GM11168 (cell line): Measurements from ENCODE around the gene VWA5B1.
"Not testable (repeated sequence)": the region's sequence is repeated elsewhere in the genome, so short reads cannot be mapped to it uniquely, and the experiment has no call there.

Experiments used
- in situ Hi-C: fragments of 300-500 bp; cut with MboI; formaldehyde crosslinking; loops from one replicate; pipeline ENCODE4 v1.12.0; 2022; ENCODE audit warnings: low sequenced_read_pairs; ENCODE audit not compliant: unreplicated experiment

VWA5B1 gene, protein sequence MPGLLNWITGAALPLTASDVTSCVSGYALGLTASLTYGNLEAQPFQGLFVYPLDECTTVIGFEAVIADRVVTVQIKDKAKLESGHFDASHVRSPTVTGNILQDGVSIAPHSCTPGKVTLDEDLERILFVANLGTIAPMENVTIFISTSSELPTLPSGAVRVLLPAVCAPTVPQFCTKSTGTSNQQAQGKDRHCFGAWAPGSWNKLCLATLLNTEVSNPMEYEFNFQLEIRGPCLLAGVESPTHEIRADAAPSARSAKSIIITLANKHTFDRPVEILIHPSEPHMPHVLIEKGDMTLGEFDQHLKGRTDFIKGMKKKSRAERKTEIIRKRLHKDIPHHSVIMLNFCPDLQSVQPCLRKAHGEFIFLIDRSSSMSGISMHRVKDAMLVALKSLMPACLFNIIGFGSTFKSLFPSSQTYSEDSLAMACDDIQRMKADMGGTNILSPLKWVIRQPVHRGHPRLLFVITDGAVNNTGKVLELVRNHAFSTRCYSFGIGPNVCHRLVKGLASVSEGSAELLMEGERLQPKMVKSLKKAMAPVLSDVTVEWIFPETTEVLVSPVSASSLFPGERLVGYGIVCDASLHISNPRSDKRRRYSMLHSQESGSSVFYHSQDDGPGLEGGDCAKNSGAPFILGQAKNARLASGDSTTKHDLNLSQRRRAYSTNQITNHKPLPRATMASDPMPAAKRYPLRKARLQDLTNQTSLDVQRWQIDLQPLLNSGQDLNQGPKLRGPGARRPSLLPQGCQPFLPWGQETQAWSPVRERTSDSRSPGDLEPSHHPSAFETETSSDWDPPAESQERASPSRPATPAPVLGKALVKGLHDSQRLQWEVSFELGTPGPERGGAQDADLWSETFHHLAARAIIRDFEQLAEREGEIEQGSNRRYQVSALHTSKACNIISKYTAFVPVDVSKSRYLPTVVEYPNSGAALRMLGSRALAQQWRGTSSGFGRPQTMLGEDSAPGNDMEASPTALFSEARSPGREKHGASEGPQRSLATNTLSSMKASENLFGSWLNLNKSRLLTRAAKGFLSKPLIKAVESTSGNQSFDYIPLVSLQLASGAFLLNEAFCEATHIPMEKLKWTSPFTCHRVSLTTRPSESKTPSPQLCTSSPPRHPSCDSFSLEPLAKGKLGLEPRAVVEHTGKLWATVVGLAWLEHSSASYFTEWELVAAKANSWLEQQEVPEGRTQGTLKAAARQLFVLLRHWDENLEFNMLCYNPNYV

GRCh38 chr1:20290624-20291597, at the start of gene VWA5B1:
Gene VWA5B1 (plus strand): TSS chr1:20290875. CDS start chr1:20310602, 19,727 bp downstream.
- in situ Hi-C loops: no loop called here

DNA sequence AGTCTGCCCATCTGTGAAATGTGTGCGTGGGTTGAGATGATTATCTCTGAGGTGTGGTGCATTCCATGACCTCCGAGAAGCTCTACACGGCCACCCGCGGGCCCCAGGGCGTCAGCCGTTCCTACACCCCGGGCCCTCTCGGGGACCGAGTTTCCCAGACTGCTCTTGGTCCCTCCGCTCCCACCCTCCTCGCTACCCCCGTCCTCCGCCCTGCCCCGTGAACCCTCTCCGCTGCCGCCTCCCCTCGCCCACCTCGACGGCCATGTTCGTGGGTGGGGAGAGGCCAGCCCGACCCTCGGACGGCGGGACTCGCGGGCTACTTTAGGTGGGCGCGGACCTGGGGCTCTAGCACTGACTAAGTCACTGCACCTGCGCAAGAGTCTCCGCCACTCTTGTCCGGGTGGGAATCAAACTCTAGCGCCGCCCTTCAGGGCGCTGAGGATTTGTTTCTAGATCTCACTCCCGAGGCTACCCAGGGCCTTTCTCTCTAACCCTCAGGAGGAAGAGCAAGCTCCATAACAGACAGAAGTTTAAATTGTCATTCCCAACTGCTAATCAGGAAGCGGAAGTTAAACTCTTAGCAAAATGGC, 47.7 kb upstream of the VWA5B1 start:
- in situ Hi-C loops: no loop called here

- in situ Hi-C loops: no loop called here
These were observed 41.6 kb upstream of the VWA5B1 start for GRCh38 chr1:20248971-20249612.

- in situ Hi-C loops: no loop called here
These were observed 40.2 kb upstream of the VWA5B1 start for GRCh38 chr1:20250340-20250989.

GRCh38 chr1:20252587-20252986, 38.1 kb upstream of the VWA5B1 start:
- in situ Hi-C loops: no loop called here

DNA sequence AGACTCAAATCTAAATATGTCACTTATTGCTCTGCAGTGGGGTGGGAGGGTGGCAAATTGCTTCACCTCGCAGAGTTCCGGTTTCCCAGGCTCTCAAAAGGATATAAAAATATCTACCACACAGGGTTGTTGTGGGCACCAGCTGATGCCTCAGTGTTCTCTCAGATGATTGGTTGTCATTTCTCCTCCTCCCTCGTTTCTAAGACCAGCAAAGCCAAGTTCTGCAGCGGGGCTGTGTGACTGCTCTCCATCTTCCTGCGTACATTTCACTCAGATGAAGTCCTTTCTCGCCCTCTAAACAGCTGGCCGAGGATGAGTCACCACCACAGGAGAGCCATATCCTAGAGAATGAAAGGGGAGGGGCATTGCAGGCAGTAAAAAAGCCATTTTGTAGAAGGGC, 35.0 kb upstream of the VWA5B1 start:
- in situ Hi-C loops: no loop called here

DNA sequence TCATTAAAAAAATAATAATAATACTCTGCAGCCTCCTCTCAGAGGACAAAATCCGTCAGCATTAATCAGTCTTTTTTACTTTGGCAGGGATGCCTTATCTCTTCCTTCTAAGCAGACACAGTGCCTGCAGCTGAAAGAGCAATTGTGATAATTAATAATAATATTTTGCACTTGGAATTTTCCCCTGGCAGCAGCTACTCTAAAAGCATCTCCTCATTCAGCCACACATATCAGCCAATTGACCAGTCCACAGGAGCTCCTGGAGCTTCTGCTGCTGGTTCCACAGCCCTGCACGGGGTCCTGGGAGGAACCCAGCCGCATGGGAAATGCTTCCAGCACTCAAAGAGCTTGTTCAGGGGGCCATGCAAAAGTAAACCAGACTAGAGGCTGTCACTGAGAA, 31.0 kb upstream of the VWA5B1 start:
- in situ Hi-C loops: no loop called here

DNA sequence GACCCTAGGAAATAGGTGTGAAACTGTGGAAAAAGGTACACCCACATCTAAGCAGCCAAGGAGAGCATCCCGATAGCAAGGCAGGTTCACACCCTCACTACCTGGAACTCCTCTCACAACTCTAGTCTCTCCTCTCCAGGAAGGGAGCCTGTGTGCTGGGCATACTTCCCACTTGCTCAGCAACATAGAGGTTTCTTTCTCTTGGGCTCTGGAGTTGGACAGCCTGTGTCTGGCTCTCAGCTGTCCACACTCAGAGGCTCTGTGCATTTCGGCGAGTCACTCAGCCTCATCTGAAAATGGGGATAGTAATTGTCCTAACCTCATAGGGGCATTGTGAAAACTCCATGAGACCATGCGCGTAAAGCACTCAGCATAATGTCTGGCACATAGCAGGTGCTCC, 29.6 kb upstream of the VWA5B1 start:
- in situ Hi-C loops: no loop called here

DNA sequence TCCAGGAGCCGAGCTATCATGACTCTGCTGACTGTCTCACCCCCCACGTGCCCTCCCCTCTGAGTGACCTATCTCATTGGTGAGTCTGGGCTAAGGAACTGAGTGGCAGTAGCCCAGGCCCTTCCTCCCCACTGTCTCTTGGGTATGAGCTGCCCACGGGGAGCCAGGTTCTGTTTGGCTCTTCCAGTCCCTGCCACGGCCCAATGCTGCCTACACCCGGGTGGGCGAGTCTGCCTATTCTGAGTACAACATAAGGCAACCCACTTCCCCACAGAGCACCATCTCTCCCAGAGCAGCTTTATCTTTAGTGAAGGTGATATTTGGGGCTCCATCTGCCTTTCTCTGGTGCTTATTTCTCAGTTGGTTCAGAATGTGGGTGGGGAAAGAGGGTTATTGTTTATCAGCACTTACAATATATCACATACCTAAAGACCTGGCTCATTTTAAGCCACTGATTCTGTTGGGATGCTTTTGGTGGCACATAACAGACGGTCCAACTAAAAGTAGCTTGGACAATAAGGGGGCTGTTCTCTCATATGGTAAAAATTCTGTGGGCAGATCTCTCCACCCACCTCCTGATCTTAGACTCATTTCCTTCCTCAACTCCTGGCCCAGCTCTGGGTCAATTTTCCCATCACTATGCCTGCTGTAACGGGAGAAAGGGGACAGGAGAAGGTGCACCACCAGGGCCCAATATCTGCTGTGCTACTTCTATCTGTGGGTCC, 27.7 kb upstream of the VWA5B1 start:
- in situ Hi-C loops: no loop called here

DNA sequence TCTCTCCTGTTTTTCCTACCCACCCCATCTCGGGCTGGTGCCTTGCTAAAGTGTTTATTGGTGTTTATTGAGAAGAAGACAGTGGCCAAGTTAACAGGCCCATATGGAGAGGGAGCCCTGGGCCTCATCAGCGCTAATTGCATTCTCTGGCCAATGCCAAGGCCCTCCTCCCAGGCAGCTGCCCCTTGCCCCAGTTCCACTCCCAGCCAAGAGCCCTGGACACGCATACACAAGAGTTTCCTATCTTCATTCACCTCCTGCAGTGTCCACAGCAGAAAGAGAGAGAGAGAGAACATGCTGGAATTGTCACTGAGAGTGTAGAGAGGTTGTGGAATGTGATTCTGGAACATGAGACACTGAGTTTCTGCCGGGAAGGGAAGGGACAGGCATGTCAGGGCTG, 25.4 kb upstream of the VWA5B1 start:
- in situ Hi-C loops: no loop called here

DNA sequence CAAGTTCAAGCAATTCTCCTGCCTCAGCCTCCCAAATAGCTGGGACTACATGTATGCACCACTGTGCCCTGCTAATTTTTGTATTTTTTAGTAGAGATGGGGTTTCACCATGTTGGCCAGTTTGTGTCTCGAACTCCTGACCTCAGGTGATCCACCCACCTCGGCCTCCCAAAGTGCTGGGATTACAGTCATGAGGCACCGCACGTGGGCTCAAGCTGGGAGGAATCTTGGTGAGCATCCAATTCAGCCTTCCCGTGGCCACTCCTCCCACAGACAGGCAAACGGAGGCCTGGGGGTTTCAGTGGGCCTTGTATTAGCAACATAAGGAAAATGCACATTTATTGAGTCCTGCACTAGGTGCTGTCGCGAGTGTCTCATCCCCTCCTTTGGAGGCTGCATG, 24.5 kb upstream of the VWA5B1 start:
- in situ Hi-C loops: no loop called here

- in situ Hi-C loops: no loop called here
These were observed 24.0 kb upstream of the VWA5B1 start for GRCh38 chr1:20266642-20267041.

DNA sequence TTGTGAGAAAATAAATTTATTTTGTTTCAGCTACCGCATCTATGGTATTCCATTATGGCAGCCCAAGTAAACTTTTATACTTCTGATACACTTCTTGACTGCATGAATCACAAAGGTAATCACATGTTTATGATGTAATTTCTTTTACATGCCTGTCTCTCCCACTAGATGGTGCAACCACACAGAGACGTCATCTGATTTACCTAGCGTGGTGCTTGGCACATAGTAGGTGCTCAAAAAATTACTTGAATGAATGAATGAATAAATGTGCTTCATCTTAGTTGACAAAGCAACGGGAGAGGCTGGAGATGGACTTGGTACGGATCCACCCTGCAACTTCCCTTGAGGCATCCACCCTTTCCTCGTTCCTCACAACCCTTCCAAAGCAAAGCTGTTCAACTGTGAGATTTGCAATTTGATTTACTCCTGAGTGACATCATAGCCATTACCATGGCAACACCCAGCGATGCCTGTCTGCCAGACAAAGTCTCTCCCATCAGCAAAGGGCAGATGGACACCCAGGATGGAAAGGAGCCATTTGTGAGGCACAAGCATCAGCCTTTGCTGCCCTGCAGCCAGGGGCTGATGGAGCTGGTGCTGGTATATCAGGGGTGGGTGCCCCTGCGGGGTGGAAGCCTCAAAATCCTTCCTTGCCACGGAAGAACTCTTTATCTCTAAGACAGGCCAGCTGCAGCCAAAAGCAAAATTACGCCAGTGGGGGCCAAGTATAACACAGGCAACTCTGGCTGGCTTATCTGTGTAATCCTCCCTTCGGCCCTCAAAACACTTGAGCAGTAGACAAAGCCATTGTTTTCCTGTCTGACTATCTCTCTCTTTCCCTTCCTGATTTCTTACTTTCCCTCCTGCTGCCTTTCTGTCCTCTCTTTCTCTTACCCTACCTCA, 18.9 kb upstream of the VWA5B1 start:
- in situ Hi-C loops: no loop called here

- in situ Hi-C loops: not testable (repeated sequence)
These were observed 17.0 kb upstream of the VWA5B1 start for GRCh38 chr1:20273716-20274115.

GRCh38 chr1:20275319-20275925, 15.3 kb upstream of the VWA5B1 start:
- in situ Hi-C loops: no loop called here

DNA sequence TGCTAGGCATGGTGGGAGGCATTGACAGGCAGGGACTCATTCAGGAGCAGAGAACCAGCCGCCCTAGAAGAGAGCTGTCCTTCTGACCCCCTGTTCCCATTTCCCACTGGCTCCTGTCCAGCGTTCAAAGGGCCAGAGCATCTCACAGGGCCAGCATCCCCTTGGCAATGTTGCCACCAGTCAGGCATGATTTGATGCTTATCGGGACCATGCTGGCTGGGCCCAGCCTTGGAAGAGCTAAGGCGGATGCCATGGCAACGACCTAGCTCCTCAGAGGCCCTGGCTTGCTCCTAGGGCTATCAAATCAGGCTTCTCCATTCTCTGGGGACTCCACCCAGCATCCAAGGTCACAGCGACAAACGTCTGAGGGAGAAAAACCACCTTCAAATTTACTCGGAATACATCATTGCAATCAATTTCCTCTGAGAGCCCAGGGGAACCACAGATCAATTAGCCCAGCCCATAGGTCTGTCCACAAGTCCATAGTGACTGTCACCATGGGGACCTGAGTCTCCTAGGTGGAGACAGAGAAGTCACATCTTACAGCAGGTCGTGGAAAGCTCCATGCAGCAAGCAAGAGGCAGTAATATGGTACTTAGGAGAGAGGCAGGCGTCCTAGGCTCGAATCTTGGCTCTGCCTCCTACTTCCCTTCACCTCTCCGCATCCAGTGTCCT, 14.1 kb upstream of the VWA5B1 start:
- in situ Hi-C loops: no loop called here
